ENCODE measurements around the gene ST3GAL5.
"Not testable (repeated sequence)": the region's sequence is repeated elsewhere in the genome, so short reads cannot be mapped to it uniquely, and the experiment has no call there.

Gene ST3GAL5

DNA sequence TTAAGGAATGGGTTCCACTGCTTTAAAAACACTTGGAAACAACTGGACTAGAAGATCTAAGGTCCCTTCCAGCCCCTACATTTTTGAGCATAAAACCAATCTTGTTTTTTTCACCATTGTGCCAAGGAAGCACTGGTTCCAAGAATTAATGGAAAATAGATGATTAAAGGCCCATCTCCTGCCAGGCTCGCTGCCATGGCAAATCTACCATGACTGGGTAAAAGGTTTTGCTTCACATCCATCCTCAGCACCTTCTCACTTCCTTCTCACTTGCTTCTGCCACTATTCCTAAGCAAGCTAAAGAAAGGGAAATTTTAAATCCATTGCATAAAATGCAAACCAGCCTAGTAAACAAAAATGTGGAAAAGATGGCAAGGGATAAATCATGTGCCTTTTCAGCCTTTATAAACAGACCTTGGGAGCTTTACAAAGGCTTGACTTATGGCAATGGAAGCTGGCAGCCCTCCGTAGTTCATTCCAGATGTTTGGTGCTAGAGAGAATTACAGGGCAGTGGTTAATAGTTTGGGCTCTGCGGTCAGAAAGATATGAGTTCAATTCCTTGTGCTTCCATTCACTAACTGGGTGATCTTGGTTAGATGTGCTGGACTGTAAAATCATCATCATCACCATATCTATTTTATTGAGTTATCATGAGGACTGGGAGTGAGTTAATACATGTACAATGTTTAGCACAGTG, 27.0 kb upstream of the ST3GAL5 start:
- no peak for DNase-seq

DNA sequence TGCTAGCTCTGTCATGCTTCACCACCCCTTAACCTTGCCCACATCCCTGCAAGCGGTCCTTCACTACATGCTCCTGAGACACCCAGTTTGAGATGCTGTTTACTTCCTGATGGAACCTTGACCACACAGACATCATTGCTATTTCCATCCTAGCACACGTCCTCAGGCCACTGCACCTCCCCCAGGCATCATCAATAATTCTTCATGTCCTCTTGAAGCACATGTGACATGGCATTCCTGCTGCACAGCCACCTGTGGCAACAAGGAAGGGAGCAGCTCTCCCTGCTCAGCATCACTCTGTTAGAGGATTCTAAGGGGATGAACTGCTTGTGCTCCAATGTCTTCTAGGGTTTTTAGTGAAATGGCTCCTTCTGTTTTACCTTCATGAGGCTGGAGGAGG, 26.1 kb upstream of the ST3GAL5 start:
- DNase-seq: peak; percentile 41

DNA sequence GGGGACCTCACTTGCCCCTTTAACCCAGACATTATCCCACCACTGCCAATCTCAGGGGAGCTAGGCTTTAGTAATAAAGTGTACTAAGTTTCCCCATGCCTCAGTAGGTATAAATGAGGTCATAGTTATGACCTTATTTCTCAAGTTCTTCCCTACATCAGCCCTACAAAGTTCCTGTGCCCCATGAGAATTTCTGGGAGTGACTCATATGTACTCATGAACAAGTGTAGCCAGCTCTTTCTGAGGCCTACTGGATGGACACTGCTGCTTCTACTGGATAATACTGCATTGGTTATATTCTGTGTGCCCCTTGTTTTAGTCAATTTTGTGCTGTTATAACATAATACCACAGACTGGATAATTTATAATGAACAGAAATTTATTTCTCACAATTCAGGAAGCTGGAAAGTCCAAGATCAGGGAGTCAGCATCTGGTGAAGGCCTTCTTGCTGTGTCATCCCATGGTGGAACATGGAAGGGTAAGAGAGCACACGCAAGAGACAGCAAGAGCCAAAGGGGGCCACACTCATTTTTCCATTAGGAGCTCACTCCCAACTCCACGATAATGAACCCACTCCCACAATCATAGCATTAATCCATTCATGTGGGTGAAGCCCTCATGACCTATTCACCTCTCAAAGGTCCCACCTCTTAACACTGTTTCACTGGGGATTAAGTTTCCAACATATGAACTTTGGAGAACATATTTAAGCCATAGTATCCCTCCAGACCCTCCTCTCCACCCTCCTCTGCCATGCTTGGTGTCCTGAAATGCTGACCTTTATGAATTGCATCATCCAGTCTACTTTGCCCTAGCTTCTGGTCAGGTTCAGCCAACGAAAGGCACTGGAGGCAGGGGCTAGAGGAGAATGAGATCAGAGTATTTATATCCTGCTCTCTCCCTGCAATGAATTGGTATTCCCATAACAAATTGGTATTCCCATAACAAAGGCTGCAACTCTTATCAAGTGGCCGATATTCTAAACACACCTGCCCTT, 25.4 kb upstream of the ST3GAL5 start:
- no peak for DNase-seq

DNA sequence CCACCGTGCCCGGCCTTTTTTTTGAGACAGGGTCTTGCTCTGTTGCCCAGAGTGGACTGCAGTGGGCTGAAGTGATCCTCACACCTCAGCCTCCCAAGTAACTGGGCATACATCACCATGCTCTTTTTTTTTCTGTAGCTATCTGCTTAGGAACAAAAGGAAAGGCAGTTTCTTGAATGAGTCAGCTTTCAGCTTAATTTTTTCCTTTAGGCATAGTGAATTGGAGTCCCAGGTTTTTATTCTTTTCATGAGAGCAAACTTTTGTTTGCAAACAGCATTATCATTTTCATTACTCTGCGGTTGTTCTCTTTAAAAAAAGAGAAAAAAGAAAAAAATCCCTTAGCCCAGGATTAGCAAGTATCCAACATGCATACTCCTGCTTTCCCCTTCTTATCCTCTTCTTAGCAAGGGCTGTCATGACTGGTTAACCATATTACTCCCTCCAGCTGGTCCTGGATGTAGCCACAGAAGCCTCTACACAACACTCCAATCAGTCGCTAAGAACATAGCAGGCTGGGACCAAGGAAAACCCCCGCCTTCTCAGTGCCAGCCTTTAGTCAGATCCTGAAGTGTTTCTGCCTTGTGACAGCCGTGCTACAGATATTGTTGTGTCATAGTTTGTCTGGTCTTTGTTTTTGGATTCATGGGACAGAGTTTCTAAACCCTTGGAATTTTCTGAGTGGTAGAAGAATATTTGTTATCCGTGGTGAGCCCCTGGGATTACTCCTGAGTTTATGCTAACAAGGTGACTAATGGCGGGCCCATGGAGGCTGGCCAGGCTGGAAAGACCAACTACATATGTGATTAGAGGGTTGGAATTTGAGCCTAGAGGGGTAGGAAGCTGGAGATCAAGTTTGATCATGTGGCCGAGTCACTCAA, 23.3 kb upstream of the ST3GAL5 start:
- DNase-seq: no peak

DNA sequence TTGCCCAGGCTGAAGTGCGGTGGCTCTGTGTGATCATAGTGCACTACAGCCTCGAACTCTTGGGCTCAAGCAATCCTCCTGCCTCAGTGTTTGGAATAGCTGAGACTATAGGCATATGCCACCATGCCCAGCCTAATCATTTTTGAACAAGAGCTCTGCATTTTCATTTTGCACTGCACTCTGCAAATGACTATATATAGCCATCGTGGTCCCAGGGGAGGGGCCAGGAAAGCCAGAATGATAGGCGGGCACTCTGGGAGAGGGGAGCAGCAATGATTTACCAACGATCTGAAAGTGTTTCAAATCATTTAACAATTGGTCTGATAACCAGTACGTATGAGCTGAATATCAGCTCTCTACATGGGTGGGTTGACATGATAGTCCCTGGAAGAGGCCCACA, 22.3 kb upstream of the ST3GAL5 start:
- DNase-seq: no peak

GRCh38 chr2:85909005-85909404, 20.2 kb upstream of the ST3GAL5 start:
- DNase-seq: no peak

DNA sequence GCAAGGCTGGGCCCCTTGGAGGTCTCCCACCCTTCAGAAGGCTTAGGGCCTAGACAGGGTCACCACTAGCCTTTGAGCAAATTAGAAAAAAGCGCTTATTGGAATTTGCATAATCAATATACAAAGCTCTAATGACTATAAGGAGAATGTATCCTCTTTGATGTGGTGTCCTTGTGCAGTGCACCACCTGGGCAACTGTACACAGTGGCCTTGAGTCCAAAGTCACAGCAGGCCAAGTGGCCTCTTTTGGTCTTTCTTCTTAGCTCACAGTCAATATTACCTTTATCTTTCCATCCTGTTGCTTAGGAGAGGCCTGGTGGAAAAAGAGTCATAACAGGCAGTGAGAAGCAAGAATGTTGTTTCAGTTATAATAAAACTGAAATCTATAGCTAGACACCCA, 19.7 kb upstream of the ST3GAL5 start:
- DNase-seq: no peak

DNA sequence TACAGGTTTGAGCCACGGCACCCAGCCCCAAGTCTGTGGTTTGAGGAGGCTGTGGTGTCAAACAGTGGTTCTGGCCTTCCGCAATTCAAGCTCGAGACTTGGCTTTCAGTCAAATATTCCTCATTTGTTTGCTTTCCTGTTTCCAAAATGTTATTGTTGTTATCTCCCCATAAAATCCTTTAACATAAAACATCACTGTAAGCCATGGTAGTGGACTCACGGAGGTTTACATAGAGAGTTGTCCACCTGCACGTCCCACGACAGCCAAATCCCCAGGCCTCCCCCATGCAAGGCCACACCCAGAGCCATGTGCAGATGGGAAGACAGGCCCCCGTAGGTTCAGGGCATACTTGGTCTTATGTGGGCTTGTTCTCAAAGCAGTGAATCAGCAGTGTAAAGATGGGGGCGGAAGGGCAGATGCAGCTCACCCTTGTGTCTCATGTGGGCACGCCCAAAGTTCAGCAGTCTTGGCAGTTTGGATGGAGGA, 18.9 kb upstream of the ST3GAL5 start:
- DNase-seq: no peak

- DNase-seq: no peak
Observed at GRCh38 chr2:85906748-85907147, 18.0 kb upstream of the ST3GAL5 start.

GRCh38 chr2:85905891-85906290, 17.1 kb upstream of the ST3GAL5 start:
- DNase-seq: no peak

DNA sequence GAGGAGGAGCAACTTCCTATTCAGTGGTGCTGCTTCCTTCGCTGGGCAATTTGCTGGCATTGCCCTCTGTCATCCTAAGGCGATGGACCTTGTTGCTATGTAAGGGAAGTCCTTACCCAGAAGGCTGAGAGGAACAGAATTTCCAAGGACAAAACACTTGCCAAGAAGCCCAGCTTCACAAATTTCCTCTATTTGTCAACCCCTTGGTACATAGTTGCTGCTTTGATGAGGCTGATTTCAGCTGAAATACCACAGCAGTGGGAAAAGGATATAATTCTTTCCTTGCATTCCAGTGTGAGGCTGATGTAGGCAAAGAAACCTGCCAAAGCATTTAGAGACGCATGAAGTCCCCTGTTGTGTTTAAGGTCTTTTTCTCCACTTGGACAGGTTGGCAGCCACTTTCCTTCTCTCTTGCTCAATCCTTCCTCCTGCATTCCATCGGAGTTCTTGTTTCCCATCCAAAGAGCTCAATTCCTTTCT, 16.4 kb upstream of the ST3GAL5 start:
- no peak for DNase-seq

GRCh38 chr2:85903849-85904248, 15.1 kb upstream of the ST3GAL5 start:
- DNase-seq: no peak

DNA sequence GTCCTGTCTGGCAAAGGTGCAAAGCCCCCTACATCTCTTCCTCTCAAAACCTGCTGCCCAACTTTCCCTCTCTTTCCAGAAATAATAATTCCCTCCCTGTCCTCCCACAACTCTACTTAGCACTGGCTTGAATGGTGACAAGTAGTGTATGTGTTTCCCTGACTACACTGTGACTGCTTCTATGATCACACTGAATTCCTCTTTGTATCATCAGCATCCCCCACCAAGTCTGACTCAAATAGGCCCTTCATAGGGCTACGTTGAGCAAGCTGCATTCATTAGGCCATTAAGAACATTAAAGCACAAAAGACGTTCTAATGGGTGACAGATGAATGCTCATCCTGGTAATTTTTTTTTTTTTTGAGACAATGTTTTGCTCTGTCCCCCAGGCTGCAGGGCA, 13.7 kb upstream of the ST3GAL5 start:
- DNase-seq: no peak

DNA sequence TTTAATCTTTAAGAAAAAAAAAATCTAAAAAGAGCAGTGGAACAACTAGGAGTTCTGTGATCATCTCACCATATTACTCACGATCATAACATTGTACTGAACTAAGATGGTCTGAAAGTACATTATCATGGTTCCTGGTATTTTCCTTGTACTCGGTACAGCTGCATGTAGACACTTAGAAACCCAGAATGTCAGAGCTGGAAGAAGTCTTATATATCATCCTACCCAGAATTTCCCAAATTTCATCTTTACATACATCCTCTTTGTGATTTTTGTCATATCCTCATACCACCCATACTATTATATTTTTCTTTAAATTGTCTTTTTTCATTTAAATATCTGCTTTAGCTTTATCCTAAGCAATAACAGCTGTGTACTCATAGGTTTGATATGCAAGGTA, 12.4 kb upstream of the ST3GAL5 start:
- DNase-seq: no peak

GRCh38 chr2:85900366-85900765, 11.6 kb upstream of the ST3GAL5 start:
- DNase-seq: no peak

DNA sequence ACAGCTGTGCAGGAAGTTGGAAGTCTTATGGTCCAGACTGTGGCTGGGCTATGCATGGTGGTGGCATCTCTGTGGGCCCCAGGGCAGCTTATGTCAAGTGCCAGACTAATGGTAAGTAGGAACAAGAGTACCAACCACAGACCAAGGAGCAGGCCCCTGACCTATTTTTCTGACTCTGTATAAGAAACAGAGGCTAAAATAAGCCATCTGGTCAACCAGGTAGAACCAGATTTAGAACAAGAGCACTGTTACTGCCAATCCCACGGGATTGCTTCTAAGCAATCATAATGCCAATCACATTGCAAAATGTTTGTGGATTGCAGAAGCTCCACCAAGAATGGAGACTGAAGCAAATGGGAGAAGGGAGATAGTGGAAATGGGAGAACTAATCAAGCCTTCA, 11.1 kb upstream of the ST3GAL5 start:
- DNase-seq: no peak

DNA sequence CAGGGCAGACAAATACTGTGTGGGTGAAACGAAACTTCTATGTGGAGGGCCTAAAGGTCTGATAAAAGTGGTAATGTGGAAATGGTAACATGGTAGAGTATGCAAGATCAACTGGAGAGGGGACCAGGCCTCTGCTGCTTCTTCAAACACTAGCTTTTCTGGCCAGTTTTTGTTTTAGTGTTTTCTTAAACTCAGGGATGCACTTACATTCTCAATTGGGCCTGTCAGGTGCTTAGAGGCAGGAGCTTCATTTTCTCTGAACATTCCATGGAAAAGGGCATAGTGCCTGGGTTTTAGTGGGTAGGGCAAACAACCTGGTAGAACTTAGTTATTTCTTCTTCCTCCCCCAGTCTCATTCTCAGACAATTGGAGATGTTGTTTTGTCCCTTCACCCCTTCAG, 10.5 kb upstream of the ST3GAL5 start:
- DNase-seq: no peak

DNA sequence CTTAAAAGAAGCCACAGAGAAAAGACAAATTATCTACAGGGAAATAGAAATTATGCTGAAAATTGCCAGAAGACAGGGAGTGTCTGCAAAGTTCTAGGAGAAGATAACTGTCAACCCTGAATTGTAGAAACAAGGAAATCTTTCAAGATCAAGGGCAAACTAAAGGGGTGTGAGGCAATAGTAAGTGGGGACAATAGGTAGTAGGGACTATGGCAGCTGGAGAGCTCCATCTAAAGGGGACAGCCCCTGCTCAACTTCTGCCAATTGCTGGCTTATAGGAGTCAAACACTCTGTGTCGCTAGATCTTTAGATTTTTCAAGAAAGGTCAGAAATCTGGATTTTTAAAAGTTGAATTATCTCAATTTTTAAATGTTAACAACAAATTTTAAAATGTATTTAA, 10.1 kb upstream of the ST3GAL5 start:
- no peak for DNase-seq

- not testable (repeated sequence) for DNase-seq
Observed at GRCh38 chr2:85894554-85895278, 5.9 kb upstream of the ST3GAL5 start.

DNA sequence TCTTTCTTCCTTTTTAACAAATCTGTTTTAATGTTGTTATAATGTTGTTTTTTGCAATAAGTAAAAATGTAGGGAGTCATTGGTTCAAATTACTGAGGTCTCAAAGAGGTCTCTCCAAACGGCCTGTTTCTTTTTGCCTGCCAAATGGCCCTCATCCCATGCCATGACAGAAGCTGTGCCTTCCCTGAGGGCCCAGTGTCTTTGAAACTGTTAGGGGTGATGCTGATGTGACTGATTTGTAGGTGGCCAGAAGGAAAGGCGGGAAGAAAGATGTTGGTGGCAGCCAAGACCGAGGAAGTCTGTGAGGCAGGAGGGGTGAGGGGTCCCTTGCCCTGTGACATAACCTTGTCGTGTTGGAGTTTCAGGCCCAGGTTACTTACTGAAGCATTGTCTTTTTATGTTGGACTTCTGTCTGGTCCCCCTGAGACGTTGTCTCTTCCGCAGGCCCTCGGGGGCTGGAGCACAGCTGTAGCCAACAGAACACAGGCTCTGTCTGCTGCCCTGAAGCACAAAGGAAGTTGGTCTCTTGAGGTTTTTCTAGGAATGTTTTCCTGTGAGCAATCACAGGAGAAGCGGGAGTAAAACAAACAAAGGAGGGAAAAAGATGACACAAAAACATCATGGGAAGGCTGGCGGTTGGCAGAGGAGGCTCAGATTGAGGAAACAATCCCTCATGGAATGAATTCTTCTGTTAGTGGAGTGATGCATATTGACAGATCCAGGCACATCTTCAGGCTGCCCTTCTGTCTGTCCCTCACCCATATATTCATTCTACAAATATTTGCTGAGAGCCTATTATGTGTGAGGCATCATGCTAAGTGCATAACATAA, 4.9 kb upstream of the ST3GAL5 start:
- no peak for DNase-seq

Data from activated CD8-positive, alpha-beta memory T cell treated with anti-CD3 and anti-CD28 coated beads for 24 hours (primary cell).